K562 (cell line): ENCODE data around the gene RBFOX2. TPM values are rescaled to one million over a fixed set of nuclear protein-coding genes. Genes with fewer than 3 reads are reported as not detected.

Experiments used
- ATAC-seq: fragments of 200-7000 bp; cut with Tn5 transposase; 3 replicates; pipeline ENCODE4 v1.9.1; 2020; ENCODE audit warnings: moderate library complexity
- BruUV-seq: library from RNA; stranded (reverse); fragments of 400-500 nt; replicated peaks from 2 replicates; lab custom pipeline; 2021; lab: Mats Ljungman, UMichigan
- CTCF ChIA-PET: fragments of 300-600 bp; formaldehyde crosslinking; extraction: SDS; loops from one replicate; lab custom pipeline; 2021; ENCODE audit warnings: low intra/inter-chr PET ratio; lab: Yijun Ruan, JAX
- POLR2A ChIA-PET: fragments of 300-600, 350-650 bp; sonication (Branson Sonifier 250); formaldehyde crosslinking; extraction: SDS; loops from one replicate; lab custom pipeline; 2021; ENCODE audit warnings: antibody characterized with exemption, inconsistent platforms; lab: Yijun Ruan, JAX
- DNase-seq, 4 experiments: peaks; one replicate each; pipeline versions ENCODE4 v3.0.0 to v3.0.0-alpha.2; 2011 to 2018; ENCODE audit warnings: low spot score in 3 of 4, mixed read lengths in 3 of 4; ENCODE audit errors: extremely low read depth in 1 of 4
- FAIRE-seq: peaks from 2 replicates; lab custom pipeline; 2011; peaks lifted over from hg19 to GRCh38; lab: Jason Lieb, UNC
- H2AFZ ChIP-seq: 2 replicates; pipeline ENCODE4 v1.6.0; 2011; ENCODE audit warnings: low read depth, low read length, control low read depth, inconsistent platforms
- H3K27ac ChIP-seq: fragments of 200-600 bp; 3 replicates; pipeline ENCODE4 v1.8.0; 2011; ENCODE audit warnings: low read depth, mild to moderate bottlenecking, control low read depth, inconsistent platforms, low read length, moderate library complexity, mixed read lengths; ENCODE audit errors: extremely low read depth
- H3K27me3 ChIP-seq, 2 experiments: fragments of 300-600 bp in 1 of 2; 2 replicates in 1 of 2; 3 replicates in 1 of 2; pipeline versions ENCODE4 v1.6.0 to v1.8.0; 2011; ENCODE audit warnings: inconsistent platforms in 2 of 2, low read length in 2 of 2, mild to moderate bottlenecking in 1 of 2, mixed read lengths in 1 of 2, moderate library complexity in 1 of 2; ENCODE audit not compliant: control insufficient read depth in 2 of 2, insufficient read depth in 2 of 2
- H3K36me3 ChIP-seq: fragments of 300-600 bp; 3 replicates; pipeline ENCODE4 v1.8.0; 2011; ENCODE audit warnings: mild to moderate bottlenecking, low read length, inconsistent platforms; ENCODE audit not compliant: control insufficient read depth, insufficient read depth
- H3K4me1 ChIP-seq, 2 experiments: fragments of 200-600 bp in 1 of 2; replicated peaks in 1 of 2; 2 replicates in 1 of 2; 3 replicates in 1 of 2; pipeline versions ENCODE4 v1.5.1 to v1.8.0; 2011; ENCODE audit warnings: inconsistent platforms in 2 of 2, low read length in 2 of 2, mild to moderate bottlenecking in 1 of 2, mixed read lengths in 1 of 2, moderate library complexity in 1 of 2; ENCODE audit not compliant: control insufficient read depth in 2 of 2, insufficient read depth in 2 of 2
- H3K4me2 ChIP-seq: 2 replicates; pipeline ENCODE4 v1.6.1; 2011; ENCODE audit warnings: low read length, control low read depth, inconsistent platforms, mixed read lengths; ENCODE audit not compliant: insufficient read depth
- H3K4me3 ChIP-seq: fragments of 200-600 bp; sonication (generic), shearing (Covaris generic); 2 replicates; pipeline ENCODE4 v1.5.1; 2016; ENCODE audit warnings: control low read depth, inconsistent platforms
- H3K79me2 ChIP-seq: fragments of 200-600 bp; 3 replicates; pipeline ENCODE4 v1.8.0; 2011; ENCODE audit warnings: low read length, inconsistent platforms; ENCODE audit not compliant: control insufficient read depth, insufficient read depth
- H3K9ac ChIP-seq, 2 experiments: 2 replicates each; pipeline versions ENCODE4 v1.6.0 to v1.6.1; 2011; ENCODE audit warnings: low read depth in 2 of 2, low read length in 2 of 2, control low read depth in 1 of 2, inconsistent platforms in 1 of 2, mild to moderate bottlenecking in 1 of 2, mixed read lengths in 1 of 2; ENCODE audit not compliant: insufficient read depth in 1 of 2
- H3K9me1 ChIP-seq: one replicate; pipeline ENCODE4 v1.6.0; 2011; ENCODE audit warnings: inconsistent platforms, mild to moderate bottlenecking, low read length, moderate library complexity; ENCODE audit not compliant: control insufficient read depth, insufficient read depth
- H3K9me3 ChIP-seq: replicated peaks from 2 replicates; pipeline ENCODE4 v1.5.1; 2011; ENCODE audit warnings: low read depth, low read length, inconsistent platforms; ENCODE audit not compliant: control insufficient read depth, insufficient read depth
- H4K20me1 ChIP-seq: replicated peaks from 2 replicates; pipeline ENCODE4 v1.6.1; 2011; ENCODE audit warnings: low read length, inconsistent platforms, mixed read lengths; ENCODE audit not compliant: control insufficient read depth, insufficient read depth
- CBX8 ChIP-seq: fragments of 200-600 bp; sonication (generic); IDR thresholded peaks from 2 replicates; pipeline ENCODE4 v1.6.1; 2012; ENCODE audit warnings: borderline replicate concordance, mixed run types, low read depth, mild to moderate bottlenecking, moderate library complexity, mixed read lengths, low read length, control low read depth, inconsistent platforms; ENCODE audit not compliant: poor library complexity, severe bottlenecking; ENCODE audit errors: extremely low read depth
- CLOCK ChIP-seq: fragments of 250-450 bp; sonication (Bioruptor Pico); IDR thresholded peaks from 2 replicates; pipeline ENCODE4 v1.4.0; 2020; ENCODE audit warnings: mild to moderate bottlenecking, moderate library complexity, borderline replicate concordance
- MAFK ChIP-seq: IDR thresholded peaks from 2 replicates; pipeline ENCODE4 v1.6.1; 2011; ENCODE audit warnings: low read length, improper control_type of control experiment
- MCM3 ChIP-seq: fragments of 450-650 bp; IDR thresholded peaks from 2 replicates; pipeline ENCODE4 v1.6.1; 2016
- NCOA4 ChIP-seq: fragments of 450-650 bp; IDR thresholded peaks from 2 replicates; pipeline ENCODE4 v1.6.1; 2018; ENCODE audit warnings: mild to moderate bottlenecking; ENCODE audit not compliant: partially characterized antibody
- POLR2AphosphoS2 ChIP-seq: IDR thresholded peaks from 2 replicates; pipeline ENCODE4 v1.6.1; 2012; ENCODE audit warnings: low read length, improper control_type of control experiment
- PRDM10 ChIP-seq: fragments of 450-650 bp; IDR thresholded peaks from 2 replicates; pipeline ENCODE4 v1.6.1; 2018; ENCODE audit not compliant: partially characterized antibody
- SREBF1 ChIP-seq: fragments of 150-350 bp; IDR thresholded peaks from 2 replicates; pipeline ENCODE4 v1.6.1; 2014; ENCODE audit warnings: antibody characterized with exemption, low read depth, low read length, borderline replicate concordance
- ZBTB1 ChIP-seq: sonication (generic); formaldehyde crosslinking; IDR thresholded peaks from 2 replicates; pipeline ENCODE4 v1.8.1; 2023; ENCODE audit warnings: missing genetic modification reagents, low read depth, mild to moderate bottlenecking, borderline replicate concordance
- WGBS: fragments of 100-300 bp; shearing (Covaris generic); methylation state at CpG from one replicate; pipeline ENCODE4 v1.1.6; 2016; ENCODE audit warnings: low coverage, mixed read lengths; ENCODE audit not compliant: insufficient coverage; ENCODE audit errors: missing lambda C conversion rate; 5-methylcytosine and 5-hydroxymethylcytosine counted together
- in situ Hi-C: fragments of 300-500 bp; cut with MboI; formaldehyde crosslinking; loops from 4 replicates; pipeline ENCODE4 v1.15.0; 2018; ENCODE audit warnings: inconsistent platforms, mixed read lengths
- intact Hi-C: fragments of 100-400 bp; cut with micrococcal nuclease; formaldehyde crosslinking; loops from 2 replicates; pipeline ENCODE4 v1.14.2; 2022
- polyA plus RNA-seq, 8 experiments: library from polyadenylated mRNA; depleted of rRNA in 4 of 8; stranded (reverse) in 5 of 8; unstranded in 3 of 8; fragments of >200 nt; fragmentation: Nextera tagmentation in 2 of 8; fragmentation: Illumina TruSeq in 1 of 8; extraction: Ambion mirVana in 2 of 8; extraction: Trizol in 1 of 8; gene quantifications; 2 replicates each; pipeline versions ENCODE4 v1.2.1 to v1.2.3, GENCODE V29; 2011 to 2014; ENCODE audit warnings: inconsistent platforms in 1 of 8, missing spikeins in 1 of 8
- total RNA-seq, 7 experiments: library from RNA; depleted of rRNA in 6 of 7; stranded (reverse); fragments of >200 nt in 6 of 7; fragmentation: Illumina TruSeq in 2 of 7; extraction: Trizol in 2 of 7; gene quantifications; 2 replicates each; pipeline versions ENCODE4 v1.2.1 to v1.2.3, GENCODE V29; 2011 to 2021; ENCODE audit warnings: low replicate concordance in 1 of 7
- TF ChIP-seq, protein P1 (sequence below): fragments of 450-650 bp; IDR thresholded peaks from 2 replicates; pipeline ENCODE4 v1.6.1; 2017; ENCODE audit warnings: antibody characterized with exemption
- TF ChIP-seq, protein P2 (sequence below): fragments of 450-650 bp; IDR thresholded peaks from 2 replicates; pipeline ENCODE4 v1.7.0; 2016; ENCODE audit warnings: borderline replicate concordance

The RBFOX2 gene
- total and polyA plus RNA-seq, 9 of the 15 experiments (the other 6 are each of a cell fraction or from before 2014, with no cell fraction given): 5.8 to 24.8 (median 14.2) TPM

DNA sequence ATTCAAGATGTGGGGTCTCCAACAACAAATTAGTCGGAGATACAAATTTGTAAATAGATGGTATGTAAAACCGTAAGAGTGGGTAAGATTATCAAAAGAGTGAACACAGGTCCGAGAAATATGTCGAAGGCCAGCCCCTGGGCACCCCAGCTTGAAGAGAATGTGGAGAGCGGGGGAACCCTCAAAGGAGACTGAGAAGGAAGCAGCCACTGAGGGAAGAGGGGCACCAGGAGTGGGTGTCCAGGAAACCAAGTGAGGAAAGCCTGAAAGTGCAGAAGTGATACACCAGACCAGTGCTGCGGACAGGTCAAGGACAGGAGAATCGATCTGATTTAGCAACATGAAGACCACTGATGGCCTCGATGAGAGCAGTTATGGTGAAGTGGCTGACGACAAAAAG lies 296.5 kb downstream of the RBFOX2 start:
- WGBS: 10% methylated on average over 7 of the region's 9 CpGs
- FAIRE-seq: no peak
- intact Hi-C loops: no loop called here
- H2AFZ ChIP-seq: no peak overlapping the region
- H3K36me3 ChIP-seq: no peaks in the 10 kb centered on the region
- in situ Hi-C loops: no loop called here
- ChIA-PET CTCF (no interaction called here), POLR2A (no interaction called here)
- H3K9me3 ChIP-seq: no peaks in the 10 kb centered on the region
- peaks cover 4 to 5% of the 10 kb centered on the region in 2 experiments; a peak in 2 of 5 replicates for H3K4me1 ChIP-seq
- no TSS peak for BruUV-seq
- no peak for DNase-seq
- H3K4me2 ChIP-seq: no peak overlapping the region
- H3K4me3 ChIP-seq: no peak overlapping the region
- H3K27ac ChIP-seq: no peak overlapping the region
- peaks cover 10 to 18% of the 10 kb centered on the region in 2 experiments; a peak in 4 of 5 replicates for H3K27me3 ChIP-seq
- no peaks in the 10 kb centered on the region for H3K9me1 ChIP-seq
- ATAC-seq: no peak
- H3K9ac ChIP-seq: no peak overlapping the region
- no peaks in the 10 kb centered on the region for H3K79me2 ChIP-seq
- H4K20me1 ChIP-seq: no peaks in the 10 kb centered on the region
- TF ChIP-seq SREBF1: no peak
- TF ChIP-seq ZBTB1 (CRISPR knock-in tag): no peak
- TF ChIP-seq MAFK: no peak
- no peak for TF ChIP-seq CBX8
- TF ChIP-seq CLOCK (CRISPR knock-in tag): no peak
- no peak for TF ChIP-seq POLR2AphosphoS2
- no peak for TF ChIP-seq MCM3
- TF ChIP-seq, protein P1, sequence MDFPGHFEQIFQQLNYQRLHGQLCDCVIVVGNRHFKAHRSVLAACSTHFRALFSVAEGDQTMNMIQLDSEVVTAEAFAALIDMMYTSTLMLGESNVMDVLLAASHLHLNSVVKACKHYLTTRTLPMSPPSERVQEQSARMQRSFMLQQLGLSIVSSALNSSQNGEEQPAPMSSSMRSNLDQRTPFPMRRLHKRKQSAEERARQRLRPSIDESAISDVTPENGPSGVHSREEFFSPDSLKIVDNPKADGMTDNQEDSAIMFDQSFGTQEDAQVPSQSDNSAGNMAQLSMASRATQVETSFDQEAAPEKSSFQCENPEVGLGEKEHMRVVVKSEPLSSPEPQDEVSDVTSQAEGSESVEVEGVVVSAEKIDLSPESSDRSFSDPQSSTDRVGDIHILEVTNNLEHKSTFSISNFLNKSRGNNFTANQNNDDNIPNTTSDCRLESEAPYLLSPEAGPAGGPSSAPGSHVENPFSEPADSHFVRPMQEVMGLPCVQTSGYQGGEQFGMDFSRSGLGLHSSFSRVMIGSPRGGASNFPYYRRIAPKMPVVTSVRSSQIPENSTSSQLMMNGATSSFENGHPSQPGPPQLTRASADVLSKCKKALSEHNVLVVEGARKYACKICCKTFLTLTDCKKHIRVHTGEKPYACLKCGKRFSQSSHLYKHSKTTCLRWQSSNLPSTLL: no peak
- TF ChIP-seq, protein P2, sequence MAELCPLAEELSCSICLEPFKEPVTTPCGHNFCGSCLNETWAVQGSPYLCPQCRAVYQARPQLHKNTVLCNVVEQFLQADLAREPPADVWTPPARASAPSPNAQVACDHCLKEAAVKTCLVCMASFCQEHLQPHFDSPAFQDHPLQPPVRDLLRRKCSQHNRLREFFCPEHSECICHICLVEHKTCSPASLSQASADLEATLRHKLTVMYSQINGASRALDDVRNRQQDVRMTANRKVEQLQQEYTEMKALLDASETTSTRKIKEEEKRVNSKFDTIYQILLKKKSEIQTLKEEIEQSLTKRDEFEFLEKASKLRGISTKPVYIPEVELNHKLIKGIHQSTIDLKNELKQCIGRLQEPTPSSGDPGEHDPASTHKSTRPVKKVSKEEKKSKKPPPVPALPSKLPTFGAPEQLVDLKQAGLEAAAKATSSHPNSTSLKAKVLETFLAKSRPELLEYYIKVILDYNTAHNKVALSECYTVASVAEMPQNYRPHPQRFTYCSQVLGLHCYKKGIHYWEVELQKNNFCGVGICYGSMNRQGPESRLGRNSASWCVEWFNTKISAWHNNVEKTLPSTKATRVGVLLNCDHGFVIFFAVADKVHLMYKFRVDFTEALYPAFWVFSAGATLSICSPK: no peak
- TF ChIP-seq PRDM10: no peak
- no peak for TF ChIP-seq NCOA4
